ENCODE data around the gene LIFR. TPM values are rescaled to one million over a fixed set of nuclear protein-coding genes. Genes with fewer than 3 reads are reported as not detected.

The LIFR gene
- total and polyA plus RNA-seq, 12 donors = 6.0 to 58.8 (median 41.8) TPM

DNA sequence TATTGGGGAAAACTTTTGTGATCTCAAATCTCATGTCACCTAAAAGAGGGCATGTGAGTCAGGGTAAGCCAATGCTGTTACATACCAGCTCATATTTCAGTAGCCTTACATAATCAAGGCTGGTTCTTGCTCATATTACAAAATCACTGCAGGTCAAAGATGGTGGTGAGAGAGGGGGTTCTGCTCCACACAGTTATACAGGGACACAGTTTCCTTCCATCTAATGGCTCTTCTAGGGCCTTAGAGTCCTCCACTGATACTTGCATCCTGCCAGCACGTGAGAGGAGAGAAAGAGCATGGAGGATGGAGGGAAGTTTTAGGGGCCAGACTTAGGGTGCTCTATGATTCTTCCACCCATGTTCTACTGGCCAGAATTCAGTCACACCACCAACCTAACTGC, 130.0 kb downstream of the LIFR start:
- H3K4me1 ChIP-seq = peaks cover 0 to 4% (median 0%) of the 10 kb centered on the region in 9 donors
- intact Hi-C loops (cut with DNase I) = loop anchor here in 1 of 10 donors (10.0 kb wide), 1 partner anchor 498 kb away; no protein-coding TSS in a partner anchor
- peaks cover 0 to 32% (median 0%) of the 10 kb centered on the region in 7 donors for H3K27me3 ChIP-seq
- no peaks in the 10 kb centered on the region for H3K36me3 ChIP-seq
- 78 to 97% methylated on average over 1 of the region's 1 CpG for WGBS, 2 donors
- ATAC-seq = peak in 1 of 8 donors; percentile 13
- no peaks in the 10 kb centered on the region for H3K9me3 ChIP-seq
- H3K4me3 ChIP-seq = no peak overlapping the region
- TF ChIP-seq, protein P1, sequence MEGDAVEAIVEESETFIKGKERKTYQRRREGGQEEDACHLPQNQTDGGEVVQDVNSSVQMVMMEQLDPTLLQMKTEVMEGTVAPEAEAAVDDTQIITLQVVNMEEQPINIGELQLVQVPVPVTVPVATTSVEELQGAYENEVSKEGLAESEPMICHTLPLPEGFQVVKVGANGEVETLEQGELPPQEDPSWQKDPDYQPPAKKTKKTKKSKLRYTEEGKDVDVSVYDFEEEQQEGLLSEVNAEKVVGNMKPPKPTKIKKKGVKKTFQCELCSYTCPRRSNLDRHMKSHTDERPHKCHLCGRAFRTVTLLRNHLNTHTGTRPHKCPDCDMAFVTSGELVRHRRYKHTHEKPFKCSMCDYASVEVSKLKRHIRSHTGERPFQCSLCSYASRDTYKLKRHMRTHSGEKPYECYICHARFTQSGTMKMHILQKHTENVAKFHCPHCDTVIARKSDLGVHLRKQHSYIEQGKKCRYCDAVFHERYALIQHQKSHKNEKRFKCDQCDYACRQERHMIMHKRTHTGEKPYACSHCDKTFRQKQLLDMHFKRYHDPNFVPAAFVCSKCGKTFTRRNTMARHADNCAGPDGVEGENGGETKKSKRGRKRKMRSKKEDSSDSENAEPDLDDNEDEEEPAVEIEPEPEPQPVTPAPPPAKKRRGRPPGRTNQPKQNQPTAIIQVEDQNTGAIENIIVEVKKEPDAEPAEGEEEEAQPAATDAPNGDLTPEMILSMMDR (IDR thresholded peaks at IDR 0.05) = no peak
- H3K27ac ChIP-seq = no peak overlapping the region
- no peak for DNase-seq

Small RNA genes lying within 50 kb of the gene (microRNA-seq; reads per million reads assigned to microRNA genes)
- gene MIR3650 = 0 reads per million in 2 donors
